NCI-H1105 treated with DMSO at 0.1 percent for 48 hours (cell line): Measurements from ENCODE around the gene TMEM92.

Experiments used
- DNase-seq: peaks from one replicate; lab custom pipeline; 2025; lab: John Stamatoyannopoulos, UW

Gene TMEM92

GRCh38 chr17:50328363-50329325 is 54.4 kb downstream of the TMEM92 start:
- DNase-seq, result no peak

- no peak for DNase-seq
Measured at GRCh38 chr17:50329716-50330115, 55.5 kb downstream of the TMEM92 start.

GRCh38 chr17:50330151-50330775 is 56.0 kb downstream of the TMEM92 start:
- no peak for DNase-seq
